Activated naive CD4-positive, alpha-beta T cell treated with anti-CD3 and anti-CD28 coated beads, Interleukin-2, amount 10 ng/mL, durations not matched to agents 7 days and 5 days (primary cell): ENCODE data around the gene ANO2.
"Not testable (repeated sequence)": the region's sequence is repeated elsewhere in the genome, so short reads cannot be mapped to it uniquely, and the experiment has no call there.

Experiments used
- CTCF ChIA-PET: fragments of 350-600 bp; sonication (Branson Sonifier 250); formaldehyde crosslinking; loops from one replicate; lab custom pipeline; 2021; ENCODE audit warnings: antibody characterized with exemption; lab: Charles Lee
- DNase-seq: peaks from one replicate; pipeline ENCODE4 v3.0.0-alpha.2; 2020
- H3K27ac Mint-ChIP-seq: one replicate; pipeline ENCODE4 v1.8.0; 2021; ENCODE audit warnings: mild to moderate bottlenecking, moderate library complexity, mixed read lengths
- H3K27me3 Mint-ChIP-seq: one replicate; pipeline ENCODE4 v1.8.0; 2021; ENCODE audit warnings: mild to moderate bottlenecking, mixed read lengths
- H3K36me3 Mint-ChIP-seq: one replicate; pipeline ENCODE4 v1.8.0; 2021; ENCODE audit warnings: mixed read lengths
- H3K4me1 Mint-ChIP-seq: one replicate; pipeline ENCODE4 v1.8.0; 2021; ENCODE audit warnings: mixed read lengths
- H3K4me3 Mint-ChIP-seq: one replicate; pipeline ENCODE4 v1.8.0; 2021; ENCODE audit warnings: mild to moderate bottlenecking, moderate library complexity, mixed read lengths
- H3K9me3 Mint-ChIP-seq: one replicate; pipeline ENCODE4 v1.8.0; 2021; ENCODE audit warnings: mixed read lengths

The ANO2 gene

GRCh38 chr12:5556946-5557673, 387.9 kb downstream of the ANO2 start:
- Mint-ChIP-seq H3K27ac (no peak overlapping the region), H3K4me1 (no peaks in the 10 kb centered on the region), H3K9me3 (no peaks in the 10 kb centered on the region), H3K27me3 (no peaks in the 10 kb centered on the region), H3K4me3 (no peak overlapping the region), H3K36me3 (no peaks in the 10 kb centered on the region)
- CTCF ChIA-PET, result interaction anchor here (1.2 kb wide), 1 partner anchor 27 kb away, joined by 3 read pairs; no protein-coding TSS in a partner anchor
- no peak for DNase-seq

- H3K4me1 Mint-ChIP-seq, result no peaks in the 10 kb centered on the region
- CTCF ChIA-PET, result no interaction called here
- H3K27ac Mint-ChIP-seq, result no peak overlapping the region
- no peaks in the 10 kb centered on the region for H3K27me3 Mint-ChIP-seq
- no peak for DNase-seq
- no peak overlapping the region for H3K4me3 Mint-ChIP-seq
- H3K9me3 Mint-ChIP-seq, result no peaks in the 10 kb centered on the region
- no peaks in the 10 kb centered on the region for H3K36me3 Mint-ChIP-seq
These were observed 388.9 kb downstream of the ANO2 start for GRCh38 chr12:5556033-5556614.

GRCh38 chr12:5554711-5555110, 390.3 kb downstream of the ANO2 start:
- H3K27ac Mint-ChIP-seq, result no peak overlapping the region
- CTCF ChIA-PET, result no interaction called here
- no peaks in the 10 kb centered on the region for H3K4me1 Mint-ChIP-seq
- no peaks in the 10 kb centered on the region for H3K36me3 Mint-ChIP-seq
- H3K9me3 Mint-ChIP-seq, result peaks cover 2% of the 10 kb centered on the region
- no peaks in the 10 kb centered on the region for H3K27me3 Mint-ChIP-seq
- DNase-seq, result no peak
- H3K4me3 Mint-ChIP-seq, result no peak overlapping the region

GRCh38 chr12:5549011-5549410, 396.0 kb downstream of the ANO2 start:
- no peaks in the 10 kb centered on the region for H3K27me3 Mint-ChIP-seq
- no peaks in the 10 kb centered on the region for H3K36me3 Mint-ChIP-seq
- H3K4me1 Mint-ChIP-seq, result no peaks in the 10 kb centered on the region
- CTCF ChIA-PET, result interaction anchor here (0.6 kb wide), 1 partner anchor 521 kb away, joined by 3 read pairs; no protein-coding TSS in a partner anchor
- no peak overlapping the region for H3K27ac Mint-ChIP-seq
- H3K9me3 Mint-ChIP-seq, result peaks cover 2% of the 10 kb centered on the region
- no peak overlapping the region for H3K4me3 Mint-ChIP-seq
- DNase-seq, result no peak

- DNase-seq, result no peak
- Mint-ChIP-seq H3K27ac (no peak overlapping the region), H3K27me3 (no peaks in the 10 kb centered on the region), H3K9me3 (peaks cover 2% of the 10 kb centered on the region), H3K4me3 (no peak overlapping the region), H3K36me3 (no peaks in the 10 kb centered on the region), H3K4me1 (no peaks in the 10 kb centered on the region)
- CTCF ChIA-PET, result no interaction called here
These were observed 396.7 kb downstream of the ANO2 start for GRCh38 chr12:5548152-5548943.

- H3K27ac Mint-ChIP-seq, result no peak overlapping the region
- CTCF ChIA-PET, result no interaction called here
- H3K27me3 Mint-ChIP-seq, result peaks cover 3% of the 10 kb centered on the region
- peaks cover 2% of the 10 kb centered on the region for H3K9me3 Mint-ChIP-seq
- DNase-seq, result no peak
- no peak overlapping the region for H3K4me3 Mint-ChIP-seq
- no peaks in the 10 kb centered on the region for H3K36me3 Mint-ChIP-seq
- no peaks in the 10 kb centered on the region for H3K4me1 Mint-ChIP-seq
These were observed 398.4 kb downstream of the ANO2 start for GRCh38 chr12:5546616-5547015.

GRCh38 chr12:5537771-5538170, 407.3 kb downstream of the ANO2 start:
- Mint-ChIP-seq H3K27ac (no peak overlapping the region), H3K9me3 (no peaks in the 10 kb centered on the region), H3K4me3 (no peak overlapping the region), H3K4me1 (no peaks in the 10 kb centered on the region), H3K27me3 (peaks cover 4% of the 10 kb centered on the region), H3K36me3 (no peaks in the 10 kb centered on the region)
- CTCF ChIA-PET, result no interaction called here
- no peak for DNase-seq

- H3K4me1 Mint-ChIP-seq, H3K4me3 Mint-ChIP-seq, H3K9me3 Mint-ChIP-seq, H3K36me3 Mint-ChIP-seq, CTCF ChIA-PET, H3K27ac Mint-ChIP-seq, DNase-seq, H3K27me3 Mint-ChIP-seq: not testable (repeated sequence)
These were observed 407.9 kb downstream of the ANO2 start for GRCh38 chr12:5537026-5537615.

GRCh38 chr12:5535541-5535940, 409.5 kb downstream of the ANO2 start:
- Mint-ChIP-seq H3K9me3 (no peaks in the 10 kb centered on the region), H3K27me3 (peaks cover 4% of the 10 kb centered on the region), H3K4me1 (no peaks in the 10 kb centered on the region), H3K4me3 (no peak overlapping the region), H3K27ac (no peak overlapping the region), H3K36me3 (no peaks in the 10 kb centered on the region)
- CTCF ChIA-PET, result no interaction called here
- no peak for DNase-seq

GRCh38 chr12:5534426-5535199, 410.4 kb downstream of the ANO2 start:
- H3K27me3 Mint-ChIP-seq, result peaks cover 4% of the 10 kb centered on the region
- DNase-seq, result no peak
- H3K4me3 Mint-ChIP-seq, result no peak overlapping the region
- H3K36me3 Mint-ChIP-seq, result no peaks in the 10 kb centered on the region
- no peaks in the 10 kb centered on the region for H3K4me1 Mint-ChIP-seq
- H3K9me3 Mint-ChIP-seq, result no peaks in the 10 kb centered on the region
- H3K27ac Mint-ChIP-seq, result no peak overlapping the region
- CTCF ChIA-PET, result no interaction called here

- Mint-ChIP-seq H3K27ac (no peak overlapping the region), H3K4me3 (no peak overlapping the region), H3K36me3 (no peaks in the 10 kb centered on the region), H3K9me3 (no peaks in the 10 kb centered on the region), H3K27me3 (no peaks in the 10 kb centered on the region), H3K4me1 (no peaks in the 10 kb centered on the region)
- no peak for DNase-seq
- CTCF ChIA-PET, result no interaction called here
These were observed 411.7 kb downstream of the ANO2 start for GRCh38 chr12:5533368-5533767.

GRCh38 chr12:5525783-5526367, 419.2 kb downstream of the ANO2 start:
- H3K4me1 Mint-ChIP-seq, result no peaks in the 10 kb centered on the region
- no peaks in the 10 kb centered on the region for H3K9me3 Mint-ChIP-seq
- H3K4me3 Mint-ChIP-seq, result no peak overlapping the region
- CTCF ChIA-PET, result no interaction called here
- H3K36me3 Mint-ChIP-seq, result no peaks in the 10 kb centered on the region
- no peak for DNase-seq
- H3K27ac Mint-ChIP-seq, result no peak overlapping the region
- H3K27me3 Mint-ChIP-seq, result no peaks in the 10 kb centered on the region

- H3K27me3 Mint-ChIP-seq, result no peaks in the 10 kb centered on the region
- no peaks in the 10 kb centered on the region for H3K36me3 Mint-ChIP-seq
- no peak overlapping the region for H3K4me3 Mint-ChIP-seq
- DNase-seq, result no peak
- no peaks in the 10 kb centered on the region for H3K9me3 Mint-ChIP-seq
- no peaks in the 10 kb centered on the region for H3K4me1 Mint-ChIP-seq
- CTCF ChIA-PET, result no interaction called here
- no peak overlapping the region for H3K27ac Mint-ChIP-seq
These were observed 420.2 kb downstream of the ANO2 start for GRCh38 chr12:5524769-5525436.
